GM12874 (cell line): ENCODE results near the gene CRTAC1.

Source experiments
- CTCF ChIP-seq: IDR thresholded peaks from 2 replicates; pipeline ENCODE4 v1.5.1; 2011; ENCODE audit warnings: low read depth, mild to moderate bottlenecking, control low read depth, low read length, moderate library complexity; ENCODE audit not compliant: insufficient read depth

CRTAC1 gene

GRCh38 chr10:97888134-97888533, 142.3 kb downstream of the CRTAC1 start:
- no peak for TF ChIP-seq CTCF

GRCh38 chr10:97887399-97887798, 143.0 kb downstream of the CRTAC1 start:
- TF ChIP-seq CTCF, result no peak

- TF ChIP-seq CTCF, result no peak
Measured at GRCh38 chr10:97886286-97886685, 144.1 kb downstream of the CRTAC1 start.

GRCh38 chr10:97883092-97883485, 147.3 kb downstream of the CRTAC1 start:
- TF ChIP-seq CTCF, result no peak

GRCh38 chr10:97882142-97883091, 148.0 kb downstream of the CRTAC1 start:
- TF ChIP-seq CTCF, result no peak

GRCh38 chr10:97880109-97880508, 150.3 kb downstream of the CRTAC1 start:
- no peak for TF ChIP-seq CTCF

GRCh38 chr10:97879241-97879640, 151.2 kb downstream of the CRTAC1 start:
- no peak for TF ChIP-seq CTCF
